Kidney epithelial cell (primary cell): ENCODE measurements around the gene REXO1. TPM values are rescaled to one million over a fixed set of nuclear protein-coding genes. Genes with fewer than 3 reads are reported as not detected.

Experiments used
- DNase-seq: peaks from one replicate; pipeline ENCODE4 v3.0.0-alpha.2; 2010; ENCODE audit warnings: low read depth
- H3K27me3 ChIP-seq: 2 replicates; pipeline ENCODE4 v1.6.0; 2011; ENCODE audit warnings: low read length; ENCODE audit not compliant: control insufficient read depth, insufficient read depth
- H3K36me3 ChIP-seq: 2 replicates; pipeline ENCODE4 v1.5.1; 2011; ENCODE audit warnings: low read length; ENCODE audit not compliant: control insufficient read depth, insufficient read depth
- H3K4me3 ChIP-seq: 2 replicates; pipeline ENCODE4 v1.5.1; 2011; ENCODE audit warnings: low read depth, mild to moderate bottlenecking, control low read depth, low read length
- total RNA-seq: library from RNA; depleted of rRNA; stranded (reverse); fragments of >200 nt; gene quantifications from 2 replicates; pipeline ENCODE4 v1.2.3, GENCODE V29; 2015
- TF ChIP-seq, protein P1 (sequence below): IDR thresholded peaks from 2 replicates; pipeline ENCODE4 v1.5.1; 2011; ENCODE audit warnings: mild to moderate bottlenecking, moderate library complexity, low read length, control low read depth, inconsistent platforms; ENCODE audit not compliant: insufficient read depth, poor library complexity, severe bottlenecking

The REXO1 gene
- total RNA-seq, 1 donor from 2014 or later, result 18.8 TPM

DNA sequence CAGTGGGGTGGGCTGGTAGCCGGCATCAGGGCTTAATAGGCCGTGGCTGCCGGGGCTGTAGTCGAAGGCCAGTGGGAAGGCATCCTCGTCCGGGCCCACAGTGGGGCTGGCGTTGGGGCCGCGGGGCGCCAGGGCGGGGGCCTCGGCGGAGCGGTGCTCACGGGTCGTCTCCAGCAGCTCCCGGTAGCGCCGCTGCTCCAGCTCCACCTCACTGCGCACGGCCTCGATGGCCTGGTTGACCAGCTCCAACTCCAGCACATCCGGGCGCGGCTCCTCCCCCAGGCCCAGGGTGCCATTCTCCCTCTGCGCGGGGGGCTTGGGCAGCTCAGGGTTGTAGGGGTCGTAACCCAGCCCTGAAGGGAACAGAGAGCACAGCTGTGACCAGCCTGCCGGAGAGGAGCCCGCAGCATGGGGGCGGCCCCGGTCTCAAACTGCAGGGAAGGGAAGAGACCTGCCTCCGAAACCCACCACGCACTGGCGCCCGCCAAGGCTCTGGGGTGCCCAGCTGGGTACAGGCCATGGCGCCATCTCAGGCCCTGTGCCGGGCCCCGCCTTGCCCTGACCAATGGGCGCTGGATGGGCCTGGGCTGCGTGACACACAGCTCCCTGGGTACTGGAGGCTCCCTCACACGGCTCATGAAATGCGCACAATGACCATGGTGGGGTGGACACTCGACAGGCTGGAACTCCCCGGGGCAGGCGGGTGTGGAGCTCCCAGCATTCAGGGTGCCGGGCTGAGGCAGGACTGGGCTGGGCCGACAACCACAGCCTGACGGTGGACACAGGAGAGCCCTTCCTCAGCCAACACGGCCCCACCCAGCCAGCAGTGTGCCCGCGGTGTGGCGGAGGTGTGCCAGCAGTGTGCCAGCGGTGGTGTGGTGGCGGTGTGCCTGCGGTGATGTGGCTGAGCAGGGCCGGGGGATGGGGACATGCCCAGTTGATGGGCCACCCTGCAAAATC lies 19.7 kb downstream of the REXO1 start:
- TF ChIP-seq, protein P1, sequence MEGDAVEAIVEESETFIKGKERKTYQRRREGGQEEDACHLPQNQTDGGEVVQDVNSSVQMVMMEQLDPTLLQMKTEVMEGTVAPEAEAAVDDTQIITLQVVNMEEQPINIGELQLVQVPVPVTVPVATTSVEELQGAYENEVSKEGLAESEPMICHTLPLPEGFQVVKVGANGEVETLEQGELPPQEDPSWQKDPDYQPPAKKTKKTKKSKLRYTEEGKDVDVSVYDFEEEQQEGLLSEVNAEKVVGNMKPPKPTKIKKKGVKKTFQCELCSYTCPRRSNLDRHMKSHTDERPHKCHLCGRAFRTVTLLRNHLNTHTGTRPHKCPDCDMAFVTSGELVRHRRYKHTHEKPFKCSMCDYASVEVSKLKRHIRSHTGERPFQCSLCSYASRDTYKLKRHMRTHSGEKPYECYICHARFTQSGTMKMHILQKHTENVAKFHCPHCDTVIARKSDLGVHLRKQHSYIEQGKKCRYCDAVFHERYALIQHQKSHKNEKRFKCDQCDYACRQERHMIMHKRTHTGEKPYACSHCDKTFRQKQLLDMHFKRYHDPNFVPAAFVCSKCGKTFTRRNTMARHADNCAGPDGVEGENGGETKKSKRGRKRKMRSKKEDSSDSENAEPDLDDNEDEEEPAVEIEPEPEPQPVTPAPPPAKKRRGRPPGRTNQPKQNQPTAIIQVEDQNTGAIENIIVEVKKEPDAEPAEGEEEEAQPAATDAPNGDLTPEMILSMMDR, result no peak
- no peaks in the 10 kb centered on the region for H3K36me3 ChIP-seq

DNA sequence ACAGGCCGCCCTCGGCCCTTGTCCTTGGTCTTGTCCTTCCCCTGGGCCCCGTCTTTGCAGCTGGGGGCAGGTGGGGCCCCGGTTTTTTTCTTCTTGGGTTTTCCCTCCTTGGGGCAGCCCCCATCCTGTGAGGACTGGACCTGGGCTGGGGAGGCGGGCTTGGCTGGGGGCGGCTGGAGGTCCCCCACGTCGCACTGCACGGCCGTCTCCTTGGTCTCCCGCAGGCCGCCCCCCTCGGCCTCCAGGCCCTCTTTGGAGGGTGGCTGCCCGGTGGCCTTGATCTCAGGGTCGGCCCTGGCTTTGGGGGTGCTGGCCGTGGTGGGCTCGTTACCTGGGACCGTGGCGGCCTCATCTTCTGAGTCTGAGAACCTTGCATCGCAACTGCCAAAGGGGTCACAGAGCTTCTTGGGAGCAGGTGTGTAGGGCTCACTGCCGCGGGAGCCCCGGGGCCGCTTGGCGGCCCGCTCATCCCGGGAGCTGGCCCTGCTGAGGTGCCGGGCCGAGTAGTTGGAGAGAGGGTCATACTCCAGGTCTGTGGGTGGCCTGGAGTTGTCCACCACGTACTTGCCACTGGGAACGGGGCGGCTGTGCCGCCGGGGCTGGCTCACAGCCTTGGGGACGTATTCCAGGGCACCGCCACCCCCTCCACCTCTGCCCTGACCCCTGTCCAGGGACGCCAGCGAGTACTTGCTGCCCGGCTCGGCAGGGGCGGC lies 20.6 kb downstream of the REXO1 start:
- TF ChIP-seq, protein P1, result no peak
- H3K4me3 ChIP-seq, result no peak overlapping the region
- H3K36me3 ChIP-seq, result no peaks in the 10 kb centered on the region
- no peak for DNase-seq
- no peaks in the 10 kb centered on the region for H3K27me3 ChIP-seq

More for the DNA sequence above, 19.7 kb downstream of the REXO1 start:
- Histone ChIP-seq H3K4me3 (no peak overlapping the region), H3K27me3 (no peaks in the 10 kb centered on the region)
- DNase-seq, result no peak

DNA sequence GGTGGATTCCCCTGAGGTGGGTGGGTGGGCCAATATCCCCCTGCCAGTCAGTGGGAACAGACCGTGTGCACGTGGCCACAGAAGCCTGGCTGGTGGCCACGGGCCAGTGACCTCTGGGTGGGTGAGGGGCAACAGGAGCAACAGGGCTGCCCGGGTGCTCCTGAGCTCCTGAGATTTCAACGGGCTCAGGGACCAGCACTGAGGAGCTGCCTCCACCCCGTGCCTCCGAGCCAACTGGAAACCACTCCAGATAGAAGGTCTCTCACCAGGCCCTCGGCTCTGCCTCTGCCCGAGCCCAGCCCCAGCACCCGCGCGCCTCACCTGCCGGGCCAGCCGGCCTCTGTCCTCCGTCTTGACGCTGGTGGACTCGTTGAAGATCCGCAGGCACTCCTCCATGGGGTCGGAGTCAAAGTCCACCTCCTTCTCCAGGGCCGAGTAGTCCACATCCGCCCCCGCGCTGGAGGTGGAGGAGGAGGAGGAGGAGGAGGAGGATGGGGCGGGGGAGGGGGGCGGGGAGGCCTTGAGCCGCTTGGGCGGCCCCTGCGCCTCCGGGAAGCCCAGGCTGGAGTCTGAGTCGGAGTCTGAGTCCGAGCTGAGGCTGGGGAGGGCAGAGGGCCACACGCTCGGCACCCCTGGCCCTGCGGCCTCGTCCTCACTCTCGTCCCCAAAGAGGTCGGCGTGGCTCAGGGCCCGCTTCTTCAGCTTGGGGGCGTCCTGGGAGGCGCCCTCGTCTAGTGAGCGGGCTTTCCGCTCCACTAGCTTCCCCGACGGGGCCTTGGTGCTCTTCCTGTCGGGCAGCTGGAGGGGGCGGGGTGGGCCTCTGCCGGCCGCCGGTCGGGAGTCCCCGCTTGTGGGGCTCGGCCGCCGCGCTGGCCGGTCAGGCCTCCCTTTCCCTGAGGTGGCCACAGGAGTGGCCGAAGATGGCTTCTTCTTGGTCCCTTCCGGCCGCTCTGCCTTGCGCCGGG lies 21.4 kb downstream of the REXO1 start:
- peak overlapping the region; percentile 4 for H3K4me3 ChIP-seq
- H3K27me3 ChIP-seq, result no peaks in the 10 kb centered on the region
- TF ChIP-seq, protein P1, result no peak
- no peaks in the 10 kb centered on the region for H3K36me3 ChIP-seq
- DNase-seq, result no peak

DNA sequence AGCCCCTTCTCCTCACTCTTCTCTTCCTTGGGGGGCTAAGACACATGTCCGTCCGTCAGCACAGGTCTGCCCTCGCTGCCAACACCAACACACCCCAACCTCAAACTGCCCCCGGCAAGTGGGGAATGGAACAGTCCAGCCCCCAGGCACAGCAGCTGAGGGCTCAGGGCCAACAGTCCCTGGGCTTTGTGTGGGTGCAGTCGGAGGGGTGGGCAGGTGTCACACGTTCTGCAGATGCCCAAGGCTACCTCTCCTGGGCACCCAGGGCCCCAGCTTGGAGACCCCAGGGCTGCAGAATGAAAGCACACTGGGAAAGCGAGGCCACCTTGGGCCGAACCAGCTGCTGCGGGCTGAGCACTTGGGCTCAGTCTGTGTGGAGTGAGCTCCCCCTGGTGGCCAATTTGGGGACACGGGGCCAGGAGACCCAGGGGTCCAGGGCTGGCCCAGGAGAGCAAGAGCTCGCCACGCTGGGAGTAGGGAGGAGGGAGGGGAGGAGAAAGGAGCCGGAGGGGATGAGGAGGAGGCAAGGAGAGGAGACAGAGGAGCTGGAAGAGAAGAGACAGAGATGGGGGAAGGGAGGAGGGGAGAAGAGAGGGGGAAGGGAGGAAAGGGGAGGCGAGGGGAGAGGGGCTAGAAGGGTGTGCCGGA lies 22.2 kb downstream of the REXO1 start:
- Histone ChIP-seq H3K36me3 (no peaks in the 10 kb centered on the region), H3K4me3 (no peak overlapping the region), H3K27me3 (no peaks in the 10 kb centered on the region)
- TF ChIP-seq, protein P1, result peak; percentile 92
- no peak for DNase-seq

DNA sequence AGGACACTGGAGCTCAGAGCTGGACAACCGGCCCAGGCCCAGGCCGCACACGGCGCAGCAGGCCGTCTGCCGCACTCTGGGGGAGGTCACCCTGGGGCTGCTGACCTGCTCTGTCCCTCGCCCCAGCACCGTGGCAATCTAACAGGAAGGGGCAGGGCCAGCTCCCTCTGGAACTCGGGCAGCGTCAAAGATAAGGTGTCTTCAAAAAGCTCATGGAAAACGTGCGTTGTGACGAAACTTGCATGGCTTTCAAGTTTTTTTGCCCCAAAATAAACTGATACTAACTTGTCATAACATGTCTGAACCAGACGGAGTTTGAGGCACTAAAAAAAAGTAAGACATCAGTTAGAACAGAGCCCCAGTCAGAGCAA lies 24.0 kb downstream of the REXO1 start:
- Histone ChIP-seq H3K27me3 (no peaks in the 10 kb centered on the region), H3K4me3 (no peak overlapping the region), H3K36me3 (no peaks in the 10 kb centered on the region)
- TF ChIP-seq, protein P1, result no peak
- no peak for DNase-seq
